GM18868 (cell line): ENCODE data around the gene TRIM47.

ENCODE experiments used
- ATAC-seq: cut with Tn5 transposase; IDR thresholded peaks from one replicate; pipeline ENCODE4 v1.9.1; 2021; ENCODE audit warnings: mild to moderate bottlenecking, moderate library complexity; ENCODE audit not compliant: unreplicated experiment

The TRIM47 gene, protein sequence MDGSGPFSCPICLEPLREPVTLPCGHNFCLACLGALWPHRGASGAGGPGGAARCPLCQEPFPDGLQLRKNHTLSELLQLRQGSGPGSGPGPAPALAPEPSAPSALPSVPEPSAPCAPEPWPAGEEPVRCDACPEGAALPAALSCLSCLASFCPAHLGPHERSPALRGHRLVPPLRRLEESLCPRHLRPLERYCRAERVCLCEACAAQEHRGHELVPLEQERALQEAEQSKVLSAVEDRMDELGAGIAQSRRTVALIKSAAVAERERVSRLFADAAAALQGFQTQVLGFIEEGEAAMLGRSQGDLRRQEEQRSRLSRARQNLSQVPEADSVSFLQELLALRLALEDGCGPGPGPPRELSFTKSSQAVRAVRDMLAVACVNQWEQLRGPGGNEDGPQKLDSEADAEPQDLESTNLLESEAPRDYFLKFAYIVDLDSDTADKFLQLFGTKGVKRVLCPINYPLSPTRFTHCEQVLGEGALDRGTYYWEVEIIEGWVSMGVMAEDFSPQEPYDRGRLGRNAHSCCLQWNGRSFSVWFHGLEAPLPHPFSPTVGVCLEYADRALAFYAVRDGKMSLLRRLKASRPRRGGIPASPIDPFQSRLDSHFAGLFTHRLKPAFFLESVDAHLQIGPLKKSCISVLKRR

DNA sequence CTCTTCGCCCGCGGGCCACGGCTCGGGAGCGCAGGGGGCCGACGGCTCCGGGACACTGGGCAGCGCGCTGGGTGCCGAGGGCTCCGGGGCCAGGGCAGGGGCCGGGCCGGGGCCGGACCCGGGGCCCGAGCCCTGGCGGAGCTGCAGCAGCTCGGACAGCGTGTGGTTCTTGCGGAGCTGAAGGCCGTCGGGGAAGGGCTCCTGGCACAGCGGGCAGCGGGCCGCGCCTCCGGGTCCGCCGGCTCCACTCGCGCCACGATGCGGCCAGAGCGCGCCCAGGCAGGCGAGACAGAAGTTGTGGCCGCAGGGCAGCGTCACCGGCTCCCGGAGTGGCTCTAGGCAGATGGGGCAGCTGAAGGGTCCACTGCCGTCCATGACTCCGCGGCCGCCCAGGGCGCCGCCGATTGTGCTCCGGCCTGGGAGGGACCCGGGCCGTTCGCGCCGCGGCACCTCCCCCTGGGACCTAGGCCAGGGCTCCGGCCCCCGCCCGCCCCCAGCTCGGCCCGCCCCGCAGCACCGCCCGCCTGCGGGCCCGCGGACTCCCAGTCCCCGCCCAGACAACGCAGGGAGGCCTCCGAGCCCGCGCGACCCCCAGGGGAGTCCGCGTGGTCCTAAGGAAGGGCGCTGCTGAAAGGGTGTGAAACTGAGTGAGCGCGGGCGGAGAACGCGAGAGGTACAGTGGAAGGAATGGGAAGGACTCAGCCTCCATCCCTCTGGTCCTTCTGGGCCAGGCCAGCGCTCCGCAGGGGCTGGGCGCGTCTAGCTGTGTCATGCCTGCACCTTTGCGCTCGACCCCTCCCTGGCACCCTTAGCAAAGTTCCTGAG, at the start of gene TRIM47:
TRIM47 (minus strand) TSS at position 408 of the 825 bp plus-strand sequence; CDS start at position 375, 33 bp downstream.
- no peak for ATAC-seq

DNA sequence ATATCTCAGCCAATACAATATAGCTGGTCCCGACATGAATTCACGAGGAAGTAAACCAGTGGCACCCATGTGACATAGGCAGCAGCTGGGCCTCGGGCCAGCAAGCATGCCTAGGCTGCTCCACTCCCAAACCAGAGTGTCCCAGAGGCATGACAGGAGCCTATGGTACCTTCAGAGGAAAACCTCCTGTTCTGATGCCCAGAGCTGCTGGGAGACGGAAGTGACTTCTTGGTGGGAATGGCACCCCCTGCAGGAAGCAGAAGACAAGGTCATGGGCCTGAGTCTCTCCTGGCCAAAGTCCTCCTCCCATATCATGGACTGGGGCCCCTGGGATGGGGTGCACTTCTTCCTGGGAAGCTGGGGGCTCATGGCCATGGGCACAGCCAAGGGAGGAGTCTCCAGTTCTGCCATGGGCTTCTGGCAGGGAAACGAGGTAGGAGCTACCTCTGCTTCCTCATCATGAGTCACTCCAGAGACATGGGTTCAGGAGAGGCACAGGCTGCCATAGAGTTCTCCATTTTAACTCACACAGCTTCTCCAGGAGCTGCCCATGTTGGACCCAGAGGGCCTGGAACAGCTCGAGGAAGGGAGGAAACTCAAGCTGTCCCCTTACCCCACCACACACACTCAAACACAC, 49.0 kb upstream of the TRIM47 start:
- ATAC-seq, result no peak

DNA sequence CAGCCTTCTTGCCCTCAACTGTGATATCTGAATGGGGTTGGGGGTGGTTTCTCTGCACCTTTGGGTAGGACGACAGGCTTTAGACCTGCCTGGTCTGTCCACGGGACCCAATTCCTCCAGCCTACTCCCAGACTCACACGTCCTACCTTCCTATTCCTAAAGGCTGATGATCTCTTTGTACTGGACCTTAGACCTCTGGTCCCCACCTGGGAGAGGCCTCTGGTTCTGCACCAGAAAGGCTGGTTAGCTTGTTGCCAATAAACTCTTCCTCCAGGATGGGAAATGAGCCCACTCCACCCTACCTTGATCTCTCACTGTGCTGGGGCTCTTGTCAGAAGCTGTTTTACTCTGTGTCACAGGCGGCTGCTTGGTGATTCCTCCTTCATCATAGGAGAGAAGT, 48.1 kb upstream of the TRIM47 start:
- no peak for ATAC-seq

DNA sequence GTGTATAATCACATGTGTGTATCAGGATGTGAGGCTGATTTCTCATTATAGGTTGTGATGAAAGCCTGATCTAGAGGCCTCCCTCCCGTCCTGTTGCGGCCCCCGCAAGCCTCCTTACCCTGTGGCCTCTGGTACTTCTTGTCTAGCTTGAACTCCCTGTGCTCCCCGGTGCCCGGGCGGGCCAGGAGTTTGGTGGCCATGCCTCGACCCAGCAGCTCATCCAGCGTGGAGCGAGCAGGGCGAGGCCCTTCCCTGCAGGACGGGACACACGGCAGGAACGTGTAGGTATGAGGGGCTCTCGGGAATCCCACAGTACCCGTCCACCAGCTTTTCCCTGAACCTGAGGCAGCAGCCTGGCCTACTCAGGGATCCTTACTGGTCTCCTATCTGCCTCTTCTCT, 47.5 kb upstream of the TRIM47 start:
- no peak for ATAC-seq

DNA sequence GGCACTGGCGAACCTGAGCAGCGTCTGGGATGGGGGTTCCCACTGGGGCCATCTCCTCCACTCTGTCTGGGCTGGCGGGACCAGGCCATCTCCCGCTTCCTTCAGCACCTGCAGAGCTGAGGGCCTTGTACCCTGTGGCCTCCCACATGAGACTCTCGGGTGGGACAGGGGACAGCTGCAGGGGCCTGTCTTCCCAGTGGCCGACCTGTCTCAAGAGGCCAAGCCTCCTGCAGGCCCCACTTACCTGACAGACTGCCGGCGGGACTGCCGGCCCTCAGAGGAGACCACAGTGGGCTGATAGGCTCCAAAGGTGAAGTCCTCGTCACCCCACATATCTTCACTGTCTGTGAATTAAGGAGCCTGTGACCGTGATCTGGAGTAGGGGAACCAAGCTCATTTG, 46.7 kb upstream of the TRIM47 start:
- ATAC-seq, result no peak

DNA sequence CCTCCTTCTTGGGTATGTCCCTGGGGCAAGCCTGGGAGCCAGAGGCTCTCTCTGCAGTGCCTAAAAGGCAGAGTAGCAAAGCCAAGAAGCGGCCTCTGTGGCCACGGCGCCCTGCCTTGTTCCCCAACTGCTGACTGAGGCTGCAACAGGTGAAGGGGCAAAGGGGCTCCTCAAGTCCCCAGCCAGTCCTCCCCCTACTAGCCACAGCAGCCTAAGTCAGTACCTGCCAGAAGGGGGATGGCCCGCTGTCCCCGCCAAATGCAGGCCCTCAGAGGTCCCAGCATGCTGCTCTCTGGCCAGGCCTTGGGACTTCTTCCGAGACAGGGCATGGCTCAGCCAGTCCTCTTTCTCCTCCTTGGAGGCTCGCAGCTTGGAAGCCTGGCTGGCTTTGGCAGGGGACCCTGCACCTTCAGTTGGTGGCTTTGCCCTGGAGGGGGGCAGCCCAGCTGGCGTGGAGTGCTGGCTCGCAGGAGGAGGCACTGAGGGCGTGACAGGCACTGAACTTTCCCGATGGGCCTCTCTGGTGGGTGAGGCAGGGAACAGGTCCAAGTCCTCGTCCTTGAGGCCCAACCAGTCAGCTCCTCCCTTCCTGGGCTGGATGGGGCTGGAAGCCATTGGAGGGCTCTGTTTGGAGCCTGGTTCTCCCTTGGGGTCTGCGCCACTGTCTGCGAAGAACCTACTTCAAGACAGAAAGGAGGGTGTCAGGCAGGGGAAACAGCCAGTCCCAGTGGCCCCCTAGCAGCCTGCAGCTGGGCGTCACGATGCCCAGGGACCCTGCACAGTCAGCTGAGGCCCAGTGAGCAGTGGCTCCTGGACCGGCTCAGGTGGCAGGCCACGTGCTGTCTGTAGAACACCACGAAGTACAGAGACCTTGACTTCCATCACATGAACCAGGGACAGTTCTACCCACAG, 44.8 kb upstream of the TRIM47 start:
- no peak for ATAC-seq

DNA sequence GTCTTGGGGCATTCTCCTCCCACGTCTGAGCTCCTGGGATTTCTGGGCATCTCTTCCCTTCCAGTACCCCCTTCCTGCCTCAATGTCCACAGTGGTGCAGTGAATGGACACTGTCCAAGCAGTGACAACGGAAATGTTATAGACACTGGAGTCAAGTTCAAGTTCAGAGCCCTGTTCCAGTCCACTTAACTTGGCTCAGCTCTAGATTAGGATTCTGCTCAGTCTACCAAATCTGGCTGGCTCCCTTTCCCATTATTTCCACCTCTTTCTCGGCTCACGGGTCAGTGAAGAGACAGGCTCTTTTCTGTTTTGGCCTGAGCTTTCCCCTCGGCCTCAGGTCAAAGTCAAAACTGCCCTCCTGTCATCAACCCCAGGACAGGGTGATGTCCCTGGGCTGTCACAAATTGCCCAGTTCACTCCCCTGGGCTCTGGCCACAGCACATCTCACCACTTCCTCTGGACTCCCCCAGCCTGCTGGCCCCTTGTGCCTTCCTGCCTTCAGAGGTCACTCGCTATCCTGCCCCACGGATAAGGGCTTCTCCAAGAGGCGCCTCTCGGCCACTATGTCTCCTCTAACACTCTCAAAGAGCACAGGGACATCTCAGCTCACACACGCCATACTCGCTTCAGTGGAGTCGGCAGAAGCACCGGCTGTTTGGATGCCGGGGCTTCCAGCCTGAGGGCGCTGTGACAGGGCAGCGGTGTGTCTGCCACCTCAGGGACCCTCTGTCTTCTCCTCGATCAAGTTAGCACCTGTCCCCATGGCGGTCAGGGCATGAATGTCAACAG, 44.0 kb upstream of the TRIM47 start:
- ATAC-seq, result no peak

DNA sequence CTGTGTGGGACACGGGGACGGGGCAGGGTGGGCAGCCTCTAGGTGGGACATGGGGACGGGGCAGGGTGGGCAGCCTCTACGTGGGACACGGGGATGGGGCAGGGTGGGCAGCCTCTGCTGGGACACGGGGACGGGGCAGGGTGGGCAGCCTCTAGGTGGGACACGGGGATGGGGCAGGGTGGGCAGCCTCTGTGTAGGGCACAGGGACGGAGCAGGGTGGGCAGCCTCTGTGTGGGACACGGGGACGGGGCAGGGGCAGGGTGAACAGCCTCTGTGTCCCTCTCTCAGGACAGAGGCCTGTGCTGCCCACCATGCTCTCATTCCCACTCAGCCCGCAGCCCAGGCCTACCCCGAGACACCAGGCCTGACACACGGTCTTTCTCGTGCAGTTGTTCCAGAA, 43.2 kb upstream of the TRIM47 start:
- no peak for ATAC-seq

DNA sequence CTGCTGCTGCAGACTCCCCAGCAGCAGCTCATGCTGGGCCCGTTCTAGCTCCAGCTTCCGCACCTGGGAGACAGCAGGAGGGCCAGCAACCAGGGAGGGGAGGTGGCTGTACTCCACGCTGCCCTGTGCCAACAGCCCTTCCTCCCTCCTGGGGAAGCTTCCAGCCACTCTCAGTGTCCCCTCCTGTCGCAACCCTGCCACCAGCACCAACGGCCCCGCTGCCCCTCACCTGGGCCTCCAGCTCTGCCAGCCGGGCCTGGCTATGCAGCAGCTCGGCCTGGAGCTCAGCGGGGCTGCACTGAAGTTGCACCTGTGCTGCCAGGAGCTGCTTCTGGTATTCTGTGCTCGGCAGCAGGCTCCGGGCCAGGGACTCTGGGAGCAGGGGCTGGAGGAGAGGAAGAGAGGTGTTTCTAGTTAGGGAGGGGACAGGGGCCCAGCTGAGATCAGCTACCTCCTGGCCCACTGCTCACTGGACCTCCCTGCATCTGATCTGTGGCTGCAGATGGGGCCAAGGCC, 41.7 kb upstream of the TRIM47 start:
- no peak for ATAC-seq

DNA sequence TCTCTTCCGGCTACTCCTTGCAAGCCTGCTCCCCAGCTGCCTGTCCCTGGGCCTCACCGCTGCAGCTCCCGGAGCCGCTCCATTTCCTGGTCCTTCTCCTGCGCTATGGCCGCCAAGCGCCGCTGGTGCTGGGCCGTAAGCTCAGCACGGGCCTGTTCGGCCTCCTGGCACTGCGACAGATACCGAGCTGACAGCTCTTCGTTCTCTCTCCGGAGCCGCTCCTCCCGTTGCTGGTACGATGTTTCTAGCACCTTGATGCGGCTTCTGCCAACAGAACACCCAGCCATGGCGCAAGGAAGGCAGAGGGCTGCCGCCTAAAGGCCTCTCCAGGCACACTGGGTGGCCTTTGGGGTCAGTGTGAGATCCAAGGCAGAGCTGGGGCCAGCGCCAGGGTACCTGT, 41.2 kb upstream of the TRIM47 start:
- ATAC-seq, result no peak

DNA sequence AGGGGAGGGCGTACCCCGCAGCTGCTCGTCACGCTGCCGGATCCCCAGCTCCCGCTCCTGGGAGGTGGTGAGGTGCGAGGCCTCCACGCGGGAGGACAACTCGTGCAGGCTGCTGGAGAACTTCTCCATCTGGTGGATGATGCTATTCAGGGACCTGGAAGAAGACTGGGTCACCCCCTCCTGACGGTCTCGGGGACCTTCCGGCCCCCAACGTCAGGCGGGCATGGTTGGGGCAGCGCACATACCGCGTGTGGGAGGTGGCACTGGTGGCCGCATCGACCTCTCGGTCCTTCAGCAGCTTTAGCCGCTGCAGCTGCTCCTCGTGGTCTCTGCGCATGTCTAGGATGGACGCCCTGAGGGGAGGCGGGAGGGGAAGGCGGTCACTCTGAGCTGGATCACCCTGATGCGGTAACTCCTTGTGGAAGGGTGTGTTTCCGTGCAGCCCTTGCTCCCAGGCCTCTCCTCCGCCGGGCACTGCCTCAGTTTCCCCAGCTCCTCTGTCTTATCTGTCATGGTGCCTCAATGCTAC, 39.6 kb upstream of the TRIM47 start:
- ATAC-seq, result no peak

DNA sequence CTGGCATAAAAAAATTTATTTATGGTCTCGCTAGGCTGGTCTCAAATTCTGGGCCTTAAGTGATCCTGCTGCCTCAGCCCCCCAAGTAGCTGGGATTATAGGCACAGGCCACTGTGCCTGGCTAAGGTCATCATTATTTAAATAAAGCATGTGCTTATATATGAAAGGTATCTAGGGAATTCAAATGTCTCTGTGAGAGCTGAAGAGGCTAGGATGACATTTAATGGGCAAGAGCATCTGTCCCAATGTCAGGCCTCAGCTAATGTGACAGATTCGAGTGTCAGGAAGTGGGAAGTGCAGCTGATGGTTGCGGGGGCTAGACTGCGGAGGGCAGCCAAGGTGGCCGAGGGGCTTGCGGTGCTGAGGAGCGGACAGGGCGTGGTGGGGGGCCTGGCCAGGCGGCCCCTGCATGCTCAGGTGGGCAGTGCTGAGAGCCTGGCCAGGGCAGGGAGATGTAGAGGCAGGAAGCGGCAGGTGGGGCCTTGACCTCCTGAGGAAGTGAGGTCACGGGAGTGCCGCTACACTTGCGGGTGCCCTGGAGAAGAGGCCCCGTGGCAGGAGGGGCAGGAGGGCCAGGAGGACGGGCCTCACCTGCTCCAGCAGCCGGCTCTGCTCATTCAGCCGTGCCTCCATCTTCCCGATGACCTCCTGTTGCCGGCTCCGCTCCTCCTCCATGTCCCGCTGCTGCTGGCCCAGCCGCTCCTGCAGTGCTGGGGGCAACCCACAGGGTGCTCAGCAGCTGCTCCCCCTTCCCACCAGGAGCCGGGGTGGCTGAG, 38.9 kb upstream of the TRIM47 start:
- no peak for ATAC-seq

DNA sequence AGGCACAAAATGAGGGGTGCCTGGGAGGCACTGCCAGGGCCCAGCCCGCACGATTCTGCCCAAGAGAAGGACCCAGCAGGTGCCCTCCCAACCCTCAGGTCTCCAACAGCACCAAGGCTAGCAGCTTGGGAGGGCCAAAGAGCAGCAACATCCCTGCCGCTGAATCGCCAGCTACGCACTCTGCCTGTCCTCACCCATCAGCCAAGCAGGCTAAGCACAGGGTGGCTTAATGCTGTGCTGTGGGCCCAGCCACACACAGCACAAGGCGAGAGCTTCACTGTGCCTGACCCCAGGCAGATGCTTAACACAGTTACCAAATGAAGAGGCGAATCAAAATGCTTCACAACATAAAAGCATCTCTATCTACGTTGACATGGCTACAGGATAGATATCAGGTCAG, 36.9 kb upstream of the TRIM47 start:
- no peak for ATAC-seq

DNA sequence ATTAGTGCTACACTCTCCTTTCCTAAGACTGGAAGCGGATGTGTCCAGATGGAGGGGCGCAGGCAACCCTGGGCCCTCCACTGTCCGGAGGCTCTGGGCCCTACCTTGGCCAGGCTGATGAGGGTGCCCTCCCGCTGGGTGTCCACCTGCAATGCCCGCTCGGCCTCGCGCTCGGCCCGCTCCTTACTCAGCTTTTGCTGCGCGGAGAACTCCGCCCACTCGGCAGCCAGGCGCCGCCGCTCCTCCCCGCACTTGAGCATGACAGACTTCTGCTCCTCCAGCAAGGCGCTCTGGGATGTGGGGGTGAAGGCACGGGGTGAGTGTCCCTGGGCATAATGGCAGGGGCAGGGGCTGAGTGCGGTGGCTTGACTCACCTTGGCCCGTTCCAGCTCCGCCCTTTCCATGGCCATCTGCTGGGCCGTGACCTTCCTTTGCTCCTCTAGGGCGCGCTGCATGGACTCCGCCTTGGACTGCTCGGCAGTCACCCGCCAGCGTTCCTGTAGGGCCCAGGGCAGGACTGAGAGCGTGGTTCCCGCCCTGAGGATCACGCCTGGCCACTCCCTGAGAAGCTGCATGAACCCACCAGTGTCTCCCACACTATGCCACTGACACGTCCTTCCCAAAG, 36.4 kb upstream of the TRIM47 start:
- no peak for ATAC-seq

DNA sequence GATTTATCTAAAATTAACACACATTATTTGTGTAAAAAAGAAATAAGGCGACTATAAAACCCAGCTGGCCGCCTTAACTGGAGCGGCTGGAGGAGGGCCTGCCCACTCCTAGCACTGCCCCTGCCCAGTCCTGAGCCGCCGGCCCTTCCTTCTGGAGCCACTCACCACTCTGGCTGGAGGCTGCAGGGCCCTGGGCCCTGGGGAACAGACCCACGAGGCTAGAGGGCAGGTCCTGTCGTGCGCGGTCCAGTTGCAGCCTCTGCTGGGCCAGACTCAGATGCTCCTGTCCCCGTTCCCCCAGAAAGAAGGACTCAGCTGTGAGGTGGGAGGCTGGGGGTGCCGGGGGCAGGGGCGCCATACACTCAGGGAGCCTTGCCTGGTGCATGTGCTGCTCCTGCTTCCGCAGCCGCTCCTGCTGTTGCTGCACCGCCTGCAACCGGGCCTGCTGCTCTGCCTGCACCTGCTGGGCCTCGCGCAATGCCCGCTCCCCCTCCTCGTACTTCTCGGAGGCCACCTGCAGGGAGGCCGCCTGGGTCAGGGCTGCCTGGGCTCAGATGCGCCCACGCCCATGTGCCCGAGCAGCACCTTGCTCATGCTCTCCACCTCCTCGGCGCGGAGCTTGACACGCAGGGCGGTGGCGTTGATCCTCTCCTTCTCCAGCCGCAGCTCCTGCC, 35.3 kb upstream of the TRIM47 start:
- ATAC-seq, result no peak

DNA sequence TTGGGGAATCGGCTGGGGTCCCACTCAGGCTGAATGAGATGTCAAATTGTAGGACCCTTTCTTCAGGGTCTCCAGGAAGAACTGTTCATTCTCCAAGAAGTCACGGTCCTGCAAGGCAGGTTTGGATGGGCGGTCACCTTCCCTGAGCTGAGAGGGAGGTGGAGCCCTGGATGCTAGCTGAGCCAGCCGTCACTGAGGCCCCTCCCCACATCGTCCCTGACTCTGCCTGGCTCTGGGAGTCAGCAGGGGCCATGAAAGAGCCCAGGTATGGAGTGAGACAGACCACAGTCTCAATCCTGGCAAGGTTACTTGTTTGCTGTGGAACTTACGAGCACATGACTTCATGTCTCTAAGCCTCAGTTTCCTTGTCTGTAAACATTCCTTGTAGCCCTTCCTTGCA, 32.3 kb upstream of the TRIM47 start:
- no peak for ATAC-seq

DNA sequence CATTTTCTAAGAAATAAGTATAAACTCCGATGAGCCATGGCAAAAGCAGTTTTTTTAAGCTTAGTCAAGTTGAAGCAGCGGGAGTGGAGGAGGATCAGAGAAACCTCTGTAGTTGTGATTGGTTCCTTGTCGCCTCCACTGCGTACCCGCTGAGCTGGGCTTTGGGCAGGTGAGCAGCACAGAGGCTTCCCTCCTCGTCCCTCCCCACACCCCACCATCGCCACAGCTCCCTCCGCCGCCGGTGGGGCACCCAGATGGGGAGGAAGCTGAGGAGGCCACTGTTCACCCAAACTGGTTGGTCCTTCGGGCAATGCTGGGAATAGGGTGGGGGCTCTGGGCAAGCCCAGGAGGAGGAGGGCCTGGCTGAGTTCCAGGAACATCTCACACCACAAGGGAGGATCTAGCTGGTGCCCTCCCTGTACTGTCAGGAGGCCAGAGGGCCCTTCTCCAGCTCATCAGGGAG, 31.5 kb upstream of the TRIM47 start:
- ATAC-seq, result no peak
